ENCODE measurements around the gene OSBPL6. TPM values are rescaled to one million over a fixed set of nuclear protein-coding genes. Genes with fewer than 3 reads are reported as not detected.

Gene OSBPL6
- total RNA-seq, 1 experiment from 2014 or later: 11.6 TPM

- TF ChIP-seq SIN3A (IDR thresholded peaks at IDR 0.05; ENCODE audit: low read depth) (no peak), EGR1 (IDR thresholded peaks at IDR 0.05; ENCODE audit: low read depth) (no peak), ELF1 (IDR thresholded peaks at IDR 0.05; ENCODE audit: borderline replicate concordance, low read depth) (no peak), RAD21 (IDR thresholded peaks at IDR 0.05; ENCODE audit: low read depth) (no peak), YY1 (IDR thresholded peaks at IDR 0.05; ENCODE audit: extremely low read depth, insufficient replicate concordance, low read depth, low read length) (no peak), POLR2AphosphoS5 (IDR thresholded peaks at IDR 0.05; ENCODE audit: low read depth, low read length) (no peak), SP1 (IDR thresholded peaks at IDR 0.05; ENCODE audit: low read depth) (no peak), CBX3 (IDR thresholded peaks at IDR 0.05; ENCODE audit: low read depth) (no peak), EZH2 (IDR thresholded peaks at IDR 0.05) (no peak), POLR2A (IDR thresholded peaks at IDR 0.05; ENCODE audit: borderline replicate concordance, extremely low read depth, insufficient read depth, insufficient read length) (no peak), SRF (IDR thresholded peaks at IDR 0.05; ENCODE audit: low read depth) (no peak), EZH2phosphoT487 (IDR thresholded peaks at IDR 0.05; ENCODE audit: borderline replicate concordance) (no peak), FOSL1 (IDR thresholded peaks at IDR 0.05; ENCODE audit: low read depth) (no peak)
- TF ChIP-seq, protein P1, sequence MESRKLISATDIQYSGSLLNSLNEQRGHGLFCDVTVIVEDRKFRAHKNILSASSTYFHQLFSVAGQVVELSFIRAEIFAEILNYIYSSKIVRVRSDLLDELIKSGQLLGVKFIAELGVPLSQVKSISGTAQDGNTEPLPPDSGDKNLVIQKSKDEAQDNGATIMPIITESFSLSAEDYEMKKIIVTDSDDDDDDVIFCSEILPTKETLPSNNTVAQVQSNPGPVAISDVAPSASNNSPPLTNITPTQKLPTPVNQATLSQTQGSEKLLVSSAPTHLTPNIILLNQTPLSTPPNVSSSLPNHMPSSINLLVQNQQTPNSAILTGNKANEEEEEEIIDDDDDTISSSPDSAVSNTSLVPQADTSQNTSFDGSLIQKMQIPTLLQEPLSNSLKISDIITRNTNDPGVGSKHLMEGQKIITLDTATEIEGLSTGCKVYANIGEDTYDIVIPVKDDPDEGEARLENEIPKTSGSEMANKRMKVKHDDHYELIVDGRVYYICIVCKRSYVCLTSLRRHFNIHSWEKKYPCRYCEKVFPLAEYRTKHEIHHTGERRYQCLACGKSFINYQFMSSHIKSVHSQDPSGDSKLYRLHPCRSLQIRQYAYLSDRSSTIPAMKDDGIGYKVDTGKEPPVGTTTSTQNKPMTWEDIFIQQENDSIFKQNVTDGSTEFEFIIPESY (IDR thresholded peaks at IDR 0.05; ENCODE audit: extremely low read depth, insufficient replicate concordance, low read length): no peak
- TF ChIP-seq, protein P2, sequence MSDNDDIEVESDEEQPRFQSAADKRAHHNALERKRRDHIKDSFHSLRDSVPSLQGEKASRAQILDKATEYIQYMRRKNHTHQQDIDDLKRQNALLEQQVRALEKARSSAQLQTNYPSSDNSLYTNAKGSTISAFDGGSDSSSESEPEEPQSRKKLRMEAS (IDR thresholded peaks at IDR 0.05): no peak
- TF ChIP-seq, protein P3, sequence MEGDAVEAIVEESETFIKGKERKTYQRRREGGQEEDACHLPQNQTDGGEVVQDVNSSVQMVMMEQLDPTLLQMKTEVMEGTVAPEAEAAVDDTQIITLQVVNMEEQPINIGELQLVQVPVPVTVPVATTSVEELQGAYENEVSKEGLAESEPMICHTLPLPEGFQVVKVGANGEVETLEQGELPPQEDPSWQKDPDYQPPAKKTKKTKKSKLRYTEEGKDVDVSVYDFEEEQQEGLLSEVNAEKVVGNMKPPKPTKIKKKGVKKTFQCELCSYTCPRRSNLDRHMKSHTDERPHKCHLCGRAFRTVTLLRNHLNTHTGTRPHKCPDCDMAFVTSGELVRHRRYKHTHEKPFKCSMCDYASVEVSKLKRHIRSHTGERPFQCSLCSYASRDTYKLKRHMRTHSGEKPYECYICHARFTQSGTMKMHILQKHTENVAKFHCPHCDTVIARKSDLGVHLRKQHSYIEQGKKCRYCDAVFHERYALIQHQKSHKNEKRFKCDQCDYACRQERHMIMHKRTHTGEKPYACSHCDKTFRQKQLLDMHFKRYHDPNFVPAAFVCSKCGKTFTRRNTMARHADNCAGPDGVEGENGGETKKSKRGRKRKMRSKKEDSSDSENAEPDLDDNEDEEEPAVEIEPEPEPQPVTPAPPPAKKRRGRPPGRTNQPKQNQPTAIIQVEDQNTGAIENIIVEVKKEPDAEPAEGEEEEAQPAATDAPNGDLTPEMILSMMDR (IDR thresholded peaks at IDR 0.05 in 2 of 3, conservative IDR thresholded peaks at IDR 0.05 in 1 of 3; ENCODE audit: borderline replicate concordance in 1 of 3, insufficient read depth in 1 of 3, low read depth in 2 of 3, low read length in 2 of 3): no peak
- intact Hi-C loops (cut with micrococcal nuclease): loop anchor here (5.0 kb wide), 1 partner anchor 103 kb away; no protein-coding TSS in a partner anchor
- ChIA-PET CTCF (no interaction called here), POLR2A (no interaction called here), RAD21 (ENCODE audit: low non-redundant PET in 1 of 2, low total read pairs in 2 of 2, uncharacterized antibody in 2 of 2, unreplicated experiment in 2 of 2) (no interaction called here)
- ATAC-seq (no peak), DNase-seq (ENCODE audit: low read depth, low spot score) (no peak)
- Histone ChIP-seq H4K20me1 (ENCODE audit: insufficient read depth) (no peaks in the 10 kb centered on the region), H3K9ac (ENCODE audit: low read length) (no peak overlapping the region), H3K9me2 (ENCODE audit: insufficient read depth) (no peaks in the 10 kb centered on the region), H3K27me3 (ENCODE audit: insufficient read depth, low read length) (no peaks in the 10 kb centered on the region), H3K4me1 (ENCODE audit: control insufficient read depth in 1 of 2, insufficient read depth in 2 of 2, low read length in 2 of 2) (no peaks in the 10 kb centered on the region), H3K4me3 (replicated peaks in 1 of 2; ENCODE audit: low read depth in 1 of 2, low read length in 2 of 2) (no peak overlapping the region), H3K79me2 (ENCODE audit: insufficient read depth, low read length) (no peaks in the 10 kb centered on the region), H3K36me3 (ENCODE audit: control insufficient read depth in 1 of 2, insufficient read depth in 2 of 2, low read length in 2 of 2) (no peaks in the 10 kb centered on the region), H2AFZ (ENCODE audit: low read depth, low read length, poor library complexity, severe bottlenecking) (no peak overlapping the region), H3K4me2 (ENCODE audit: low read length) (no peak overlapping the region), H3K27ac (ENCODE audit: low read depth, low read length) (no peak overlapping the region), H3K9me3 (ENCODE audit: control insufficient read depth in 1 of 2, insufficient read depth in 1 of 2, low read depth in 1 of 2, low read length in 2 of 2) (no peaks in the 10 kb centered on the region)
- no TSS peak for BruUV-seq (replicated peaks)
Measured at GRCh38 chr2:178309541-178309940, 115.2 kb downstream of the OSBPL6 start.

Data from HCT116 (cell line).